HepG2 (cell line): ENCODE measurements around the gene SPNS1. TPM values are rescaled to one million over a fixed set of nuclear protein-coding genes. Genes with fewer than 3 reads are reported as not detected.

Experiments used
- ATAC-seq: fragments of 200-7000 bp; cut with Tn5 transposase; 3 replicates; pipeline ENCODE4 v1.9.1; 2020; ENCODE audit warnings: mild to moderate bottlenecking, moderate library complexity
- BruUV-seq: library from RNA; stranded (reverse); fragments of 400-500 nt; replicated peaks from 2 replicates; lab custom pipeline; 2021; lab: Mats Ljungman, UMichigan
- CTCF ChIA-PET: fragments of 300-600 bp; formaldehyde crosslinking; extraction: SDS; loops from one replicate; lab custom pipeline; 2021; ENCODE audit warnings: low total read pairs, inconsistent platforms, low intra/inter-chr PET ratio; lab: Yijun Ruan, JAX
- POLR2A ChIA-PET: fragments of 350-600 bp; sonication (Branson Sonifier 250); formaldehyde crosslinking; loops from one replicate; lab custom pipeline; 2020; ENCODE audit warnings: antibody characterized with exemption, inconsistent platforms; lab: Yijun Ruan, JAX
- DNase-seq: peaks from one replicate; pipeline ENCODE4 v3.0.0-alpha.2; 2015; ENCODE audit warnings: low spot score
- FAIRE-seq: peaks from 3 replicates; lab custom pipeline; 2011; peaks lifted over from hg19 to GRCh38; lab: Jason Lieb, UNC
- H2AFZ ChIP-seq: one replicate; pipeline ENCODE4 v1.6.1; 2011; ENCODE audit warnings: low read length, inconsistent platforms
- H3K27ac ChIP-seq: fragments of 300-600 bp; 3 replicates; pipeline ENCODE4 v1.8.0; 2011; ENCODE audit warnings: mixed run types, mild to moderate bottlenecking, mixed read lengths, low read length, inconsistent platforms; ENCODE audit not compliant: insufficient read depth; ENCODE audit errors: extremely low read length
- H3K27me3 ChIP-seq, 2 experiments: fragments of 200-600 bp in 1 of 2; 2 replicates in 1 of 2; 3 replicates in 1 of 2; pipeline versions ENCODE4 v1.6.0 to v1.8.0; 2011; ENCODE audit warnings: low read length in 2 of 2, mild to moderate bottlenecking in 2 of 2, moderate library complexity in 2 of 2, inconsistent platforms in 1 of 2; ENCODE audit not compliant: insufficient read depth in 2 of 2, control insufficient read depth in 1 of 2
- H3K36me3 ChIP-seq, 2 experiments: fragments of 200-600 bp in 1 of 2; replicated peaks in 1 of 2; 2 replicates in 1 of 2; 3 replicates in 1 of 2; pipeline versions ENCODE4 v1.5.1 to v1.8.0; 2011; ENCODE audit warnings: low read length in 2 of 2, inconsistent platforms in 1 of 2; ENCODE audit not compliant: insufficient read depth in 2 of 2, control insufficient read depth in 1 of 2
- H3K4me1 ChIP-seq: 2 replicates; pipeline ENCODE4 v1.5.1; 2012; ENCODE audit warnings: low read length, inconsistent platforms; ENCODE audit not compliant: insufficient read depth
- H3K4me2 ChIP-seq: 2 replicates; pipeline ENCODE4 v1.6.0; 2011; ENCODE audit warnings: low read depth, low read length, inconsistent platforms
- H3K4me3 ChIP-seq, 3 experiments: fragments of 200-600 bp in 1 of 3; sonication (generic), shearing (Covaris generic) in 1 of 3; replicated peaks in 1 of 3; 2 replicates each; pipeline ENCODE4 v1.5.1; 2011 to 2016; ENCODE audit warnings: low read length in 3 of 3, inconsistent platforms in 2 of 3, low read depth in 2 of 3, mild to moderate bottlenecking in 2 of 3, control low read depth in 1 of 3, mixed read lengths in 1 of 3; ENCODE audit not compliant: insufficient read depth in 1 of 3
- H3K79me2 ChIP-seq: one replicate; pipeline ENCODE4 v1.6.1; 2011; ENCODE audit warnings: low read length, inconsistent platforms; ENCODE audit not compliant: insufficient read depth
- H3K9ac ChIP-seq: 2 replicates; pipeline ENCODE4 v1.6.0; 2011; ENCODE audit warnings: mild to moderate bottlenecking, low read depth, low read length, inconsistent platforms; ENCODE audit not compliant: insufficient read depth
- H3K9me3 ChIP-seq: 2 replicates; pipeline ENCODE4 v1.5.1; 2012; ENCODE audit warnings: mild to moderate bottlenecking, low read length
- H4K20me1 ChIP-seq: 2 replicates; pipeline ENCODE4 v1.6.0; 2011; ENCODE audit warnings: inconsistent platforms, mild to moderate bottlenecking, low read length, moderate library complexity; ENCODE audit not compliant: insufficient read depth
- ATF7 ChIP-seq, 2 experiments: fragments of 450-650 bp in 1 of 2; sonication (generic) in 1 of 2; formaldehyde crosslinking in 1 of 2; IDR thresholded peaks; 2 replicates each; pipeline versions ENCODE4 v1.4.0 to v1.6.1; 2016 to 2020; ENCODE audit warnings: antibody characterized with exemption in 1 of 2, mild to moderate bottlenecking in 1 of 2, missing genetic modification reagents in 1 of 2
- E2F2 ChIP-seq: sonication (generic); formaldehyde crosslinking; IDR thresholded peaks from 2 replicates; pipeline ENCODE4 v1.4.0; 2020; ENCODE audit warnings: missing genetic modification reagents, borderline replicate concordance
- EEA1 ChIP-seq: sonication (generic); formaldehyde crosslinking; IDR thresholded peaks from 2 replicates; pipeline ENCODE4 v1.5.1; 2020; ENCODE audit warnings: mild to moderate bottlenecking, missing genetic modification reagents, borderline replicate concordance
- HNRNPUL1 ChIP-seq: fragments of 200-400 bp; formaldehyde crosslinking; IDR thresholded peaks from 2 replicates; pipeline ENCODE4 v1.6.1; 2017; ENCODE audit warnings: low read depth, mild to moderate bottlenecking, low read length, moderate library complexity
- KLF15 ChIP-seq: sonication (generic); formaldehyde crosslinking; IDR thresholded peaks from 2 replicates; pipeline ENCODE4 v1.8.1; 2023; ENCODE audit warnings: borderline replicate concordance, mild to moderate bottlenecking, inconsistent platforms, missing genetic modification reagents, mixed read lengths
- NFRKB ChIP-seq: fragments of 450-650 bp; IDR thresholded peaks from 2 replicates; pipeline ENCODE4 v1.6.1; 2017
- PTBP1 ChIP-seq: fragments of 200-400 bp; formaldehyde crosslinking; IDR thresholded peaks from 2 replicates; pipeline ENCODE4 v1.6.1; 2018; ENCODE audit warnings: low read length, low read depth; ENCODE audit not compliant: poor library complexity, severe bottlenecking
- REL ChIP-seq: sonication (generic); formaldehyde crosslinking; conservative IDR thresholded peaks from 2 replicates; pipeline ENCODE4 v1.8.0; 2022; ENCODE audit warnings: mild to moderate bottlenecking, missing genetic modification reagents, moderate library complexity
- SIN3A ChIP-seq: IDR thresholded peaks from 2 replicates; pipeline ENCODE4 v1.6.1; 2011; ENCODE audit warnings: low read depth, mild to moderate bottlenecking, control low read depth, low read length, borderline replicate concordance
- SKI ChIP-seq: fragments of 450-650 bp; IDR thresholded peaks from one replicate; pipeline ENCODE4 v1.6.1; 2018; ENCODE audit warnings: mild to moderate bottlenecking; ENCODE audit not compliant: partially characterized antibody
- SMAD1 ChIP-seq: sonication (generic); formaldehyde crosslinking; IDR thresholded peaks from 2 replicates; pipeline ENCODE4 v1.4.0; 2020; ENCODE audit warnings: missing genetic modification reagents, low read depth, mild to moderate bottlenecking, borderline replicate concordance
- SMC3 ChIP-seq: IDR thresholded peaks from 2 replicates; pipeline ENCODE4 v1.6.1; 2011; ENCODE audit warnings: low read length, improper control_type of control experiment
- TBX3 ChIP-seq: fragments of 450-650 bp; IDR thresholded peaks from 2 replicates; pipeline ENCODE4 v1.6.1; 2017; ENCODE audit warnings: antibody characterized with exemption, mild to moderate bottlenecking, inconsistent platforms, borderline replicate concordance
- TOPORS ChIP-seq: sonication (generic); formaldehyde crosslinking; IDR thresholded peaks from 2 replicates; pipeline ENCODE4 v1.8.0; 2023; ENCODE audit warnings: mild to moderate bottlenecking, missing genetic modification reagents
- TP53 ChIP-seq: sonication (generic); formaldehyde crosslinking; conservative IDR thresholded peaks from 2 replicates; pipeline ENCODE4 v1.4.0; 2020; ENCODE audit warnings: missing genetic modification reagents
- ZBTB1 ChIP-seq: sonication (generic); formaldehyde crosslinking; IDR thresholded peaks from 2 replicates; pipeline ENCODE4 v1.4.0; 2020; ENCODE audit warnings: missing genetic modification reagents, borderline replicate concordance
- ZC3H4 ChIP-seq: sonication (generic); formaldehyde crosslinking; IDR thresholded peaks from 2 replicates; pipeline ENCODE4 v1.4.0; 2020; ENCODE audit warnings: missing genetic modification reagents, borderline replicate concordance
- ZEB1 ChIP-seq: IDR thresholded peaks from 2 replicates; pipeline ENCODE4 v1.6.1; 2012; ENCODE audit warnings: mild to moderate bottlenecking, low read depth, inconsistent platforms; ENCODE audit not compliant: insufficient replicate concordance
- ZFY ChIP-seq: sonication (generic); formaldehyde crosslinking; IDR thresholded peaks from 2 replicates; pipeline ENCODE4 v1.4.0; 2020; ENCODE audit warnings: missing genetic modification reagents
- ZNF737 ChIP-seq: sonication (generic); formaldehyde crosslinking; IDR thresholded peaks from 2 replicates; pipeline ENCODE4 v1.5.0; 2020; ENCODE audit warnings: missing genetic modification reagents, mild to moderate bottlenecking, borderline replicate concordance
- ZNF75D ChIP-seq: sonication (generic); formaldehyde crosslinking; IDR thresholded peaks from 2 replicates; pipeline ENCODE4 v1.8.1; 2023; ENCODE audit warnings: missing genetic modification reagents, mild to moderate bottlenecking, borderline replicate concordance
- ZNF776 ChIP-seq: sonication (generic); formaldehyde crosslinking; IDR thresholded peaks from 2 replicates; pipeline ENCODE4 v1.4.0; 2020; ENCODE audit warnings: mild to moderate bottlenecking, missing genetic modification reagents
- ZSCAN31 ChIP-seq: sonication (generic); formaldehyde crosslinking; IDR thresholded peaks from 2 replicates; pipeline ENCODE4 v1.5.0; 2020; ENCODE audit warnings: low read depth, mild to moderate bottlenecking, missing genetic modification reagents
- whole genome bisulfite sequencing: methylation state at CpG from one replicate; pipeline ENCODE4 v1.1.6; 2017; ENCODE audit warnings: low lambda C conversion rate; 5-methylcytosine and 5-hydroxymethylcytosine counted together
- in situ Hi-C: cut with HindIII; loops from 2 replicates; pipeline ENCODE4 v1.10.0; 2017; ENCODE audit warnings: low pct_unique_long_range_greater_than_20kb; ENCODE audit not compliant: extremely low pct_ligation_motif_present
- intact Hi-C: fragments of 100-400 bp; cut with micrococcal nuclease; formaldehyde crosslinking; loops from one replicate; pipeline ENCODE4 v1.10.0; 2022; ENCODE audit not compliant: unreplicated experiment
- polyA plus RNA-seq, 8 experiments: library from polyadenylated mRNA; depleted of rRNA in 3 of 8; stranded (reverse) in 7 of 8; unstranded in 1 of 8; fragments of >200 nt; fragmentation: Illumina TruSeq in 4 of 8; extraction: Trizol in 4 of 8; gene quantifications; 2 replicates each; pipeline versions ENCODE4 v1.2.1 to v1.2.3, GENCODE V29; 2011 to 2016; ENCODE audit warnings: low read depth in 4 of 8, missing spikeins in 1 of 8, mixed read lengths in 1 of 8; ENCODE audit not compliant: insufficient read depth in 1 of 8
- total RNA-seq, 5 experiments: library from RNA; depleted of rRNA; stranded (reverse); fragments of >200 nt; fragmentation: Illumina TruSeq; extraction: Trizol; gene quantifications; 2 replicates each; pipeline ENCODE4 v1.2.3, GENCODE V29; 2016; ENCODE audit warnings: low read depth in 1 of 5

Gene SPNS1
- total and polyA plus RNA-seq, 2 of the 13 experiments (the other 11 are each of a cell fraction or from before 2014, with no cell fraction given): 25.6 to 38.8 TPM

- TF ChIP-seq ZNF75D (CRISPR knock-in tag): no peak
- no peak for TF ChIP-seq HNRNPUL1
- TF ChIP-seq SMAD1: no peak
- TF ChIP-seq ZNF737 (CRISPR knock-in tag): no peak
- TF ChIP-seq ZEB1: no peak
- TF ChIP-seq ZC3H4 (CRISPR knock-in tag): no peak
- 0 out of 2 replicates have a peak, but pooled peaks have one; percentile 47 for TF ChIP-seq ZBTB1 (CRISPR knock-in tag)
These were observed 23.7 kb upstream of the SPNS1 start, which contains the start of gene NFATC2IP (continued) for GRCh38 chr16:28950648-28951409.

GRCh38 chr16:28951410-28951943 is 23.1 kb upstream of the SPNS1 start:
- Histone ChIP-seq H3K4me1 (peaks cover 46% of the 10 kb centered on the region), H3K9ac (peak overlapping the region; percentile 90), H3K4me3 (peak overlapping the region; percentile 93 to 99 (median 97)), H3K4me2 (peak overlapping the region; percentile 93), H4K20me1 (no peaks in the 10 kb centered on the region), H3K27ac (peak overlapping the region; percentile 67), H3K79me2 (peaks cover 15% of the 10 kb centered on the region), H3K27me3 (no peaks in the 10 kb centered on the region; a peak in 1 of 5 replicates), H2AFZ (no peak overlapping the region), H3K9me3 (no peaks in the 10 kb centered on the region), H3K36me3 (peaks cover 18 to 33% of the 10 kb centered on the region in 2 experiments)
- BruUV-seq: no TSS peak
- no peak for DNase-seq
- in situ Hi-C loops: no loop called here
- FAIRE-seq: no peak
- ATAC-seq: no peak; the same call in 2 of the 3 replicates
- POLR2A ChIA-PET: interaction anchor here (1.0 to 2.5 kb wide), 5 partner anchors 15 to 113 kb away, joined by 3 to 14 read pairs (median 8); partner anchors contain the start of gene TUFM
- WGBS: under 1% methylated on average over 17 of the region's 17 CpGs
- intact Hi-C loops: no loop called here
- CTCF ChIA-PET: no interaction called here
- TF ChIP-seq SMC3 (no peak), SIN3A (peak; percentile 54; the same call in 1 of the 2 replicates), SKI (no peak), ATF7 (IDR thresholded peaks at IDR 0.05) (no peak), ATF7 (CRISPR knock-in tag; IDR thresholded peaks at IDR 0.05) (no peak), EEA1 (CRISPR knock-in tag) (peak; percentile 57; the same call in 1 of the 2 replicates), ZSCAN31 (CRISPR knock-in tag) (0 out of 2 replicates have a peak, but pooled peaks have one; percentile 3), TBX3 (no peak), PTBP1 (no peak), ZFY (CRISPR knock-in tag) (no peak), ZNF776 (CRISPR knock-in tag) (no peak), TP53 (CRISPR knock-in tag) (no peak), E2F2 (no peak), TOPORS (CRISPR knock-in tag) (0 out of 2 replicates have a peak, but pooled peaks have one; percentile 16), REL (CRISPR knock-in tag) (0 out of 2 replicates have a peak, but pooled peaks have one; percentile 3), KLF15 (CRISPR knock-in tag) (no peak), NFRKB (no peak)
